IMR-90 (cell line): ENCODE data around the gene IL17RE. TPM values are rescaled to one million over a fixed set of nuclear protein-coding genes. Genes with fewer than 3 reads are reported as not detected.
"Not testable (repeated sequence)": the region's sequence is repeated elsewhere in the genome, so short reads cannot be mapped to it uniquely, and the experiment has no call there.

ENCODE experiments used
- ATAC-seq: fragments of 200-7000 bp; cut with Tn5 transposase; 2 replicates; pipeline ENCODE4 v1.9.1; 2020; ENCODE audit warnings: low read depth, mild to moderate bottlenecking, moderate library complexity
- BruUV-seq: library from RNA; stranded (reverse); fragments of 400-500 nt; replicated peaks from 2 replicates; lab custom pipeline; 2021; lab: Mats Ljungman, UMichigan
- CTCF ChIA-PET: fragments of 300-600 bp; formaldehyde crosslinking; extraction: SDS; loops from one replicate; lab custom pipeline; 2021; ENCODE audit warnings: antibody characterized with exemption; lab: Yijun Ruan, JAX
- POLR2A ChIA-PET: fragments of 300-600 bp; sonication (Branson Sonifier 250); formaldehyde crosslinking; loops from one replicate; lab custom pipeline; 2022; ENCODE audit warnings: antibody characterized with exemption; ENCODE audit not compliant: unreplicated experiment; lab: Charles Lee
- DNase-seq: peaks from one replicate; pipeline ENCODE4 v3.0.0; 2013
- H2AFZ ChIP-seq: replicated peaks from 2 replicates; pipeline ENCODE3; 2013; ENCODE audit warnings: low read length, mild to moderate bottlenecking; ENCODE audit not compliant: poor library complexity
- H2AK5ac ChIP-seq: 2 replicates; pipeline ENCODE4 v1.6.1; 2013; ENCODE audit warnings: low read depth, low read length, inconsistent platforms
- H2AK9ac ChIP-seq: replicated peaks from 2 replicates; pipeline ENCODE3; 2013; ENCODE audit warnings: mild to moderate bottlenecking, low read depth, low read length, moderate library complexity; ENCODE audit not compliant: poor library complexity
- H2BK120ac ChIP-seq: 2 replicates; pipeline ENCODE4 v1.6.1; 2013; ENCODE audit warnings: low read depth, low read length, inconsistent platforms
- H2BK15ac ChIP-seq: 3 replicates; pipeline ENCODE4 v1.6.1; 2013; ENCODE audit warnings: low read depth, low read length, inconsistent platforms
- H2BK20ac ChIP-seq: 2 replicates; pipeline ENCODE4 v1.6.1; 2013; ENCODE audit warnings: low read depth, mild to moderate bottlenecking, inconsistent platforms, low read length, moderate library complexity
- H2BK5ac ChIP-seq: 2 replicates; pipeline ENCODE4 v1.6.1; 2013; ENCODE audit warnings: mild to moderate bottlenecking, low read depth, low read length, inconsistent platforms; ENCODE audit not compliant: poor library complexity, severe bottlenecking
- H3K14ac ChIP-seq: replicated peaks from 2 replicates; pipeline ENCODE4 v1.6.1; 2013; ENCODE audit warnings: low read depth, low read length, inconsistent platforms
- H3K18ac ChIP-seq: 2 replicates; pipeline ENCODE4 v1.6.1; 2013; ENCODE audit warnings: low read depth, low read length, control low read depth
- H3K23ac ChIP-seq: 2 replicates; pipeline ENCODE4 v1.6.1; 2013; ENCODE audit warnings: low read depth, low read length, inconsistent platforms
- H3K27ac ChIP-seq: 2 replicates; pipeline ENCODE4 v1.5.1; 2013; ENCODE audit warnings: mild to moderate bottlenecking, control low read depth, low read length; ENCODE audit not compliant: insufficient read depth
- H3K27me3 ChIP-seq: 2 replicates; pipeline ENCODE4 v1.6.1; 2013; ENCODE audit warnings: low read length; ENCODE audit not compliant: control insufficient read depth, insufficient read depth
- H3K36me3 ChIP-seq: 2 replicates; pipeline ENCODE4 v1.6.1; 2013; ENCODE audit warnings: low read length, mixed read lengths; ENCODE audit not compliant: control insufficient read depth, insufficient read depth
- H3K4ac ChIP-seq: 2 replicates; pipeline ENCODE4 v1.6.1; 2013; ENCODE audit warnings: low read depth, low read length, inconsistent platforms
- H3K4me1 ChIP-seq: 2 replicates; pipeline ENCODE4 v1.6.1; 2013; ENCODE audit warnings: low read length, mixed read lengths; ENCODE audit not compliant: control insufficient read depth, insufficient read depth
- H3K4me2 ChIP-seq: 2 replicates; pipeline ENCODE4 v1.6.1; 2013; ENCODE audit warnings: low read depth, mild to moderate bottlenecking, control low read depth, low read length, moderate library complexity
- H3K4me3 ChIP-seq: 2 replicates; pipeline ENCODE4 v1.5.1; 2013; ENCODE audit warnings: low read depth, mild to moderate bottlenecking, control low read depth, low read length, moderate library complexity; ENCODE audit not compliant: insufficient read depth
- H3K56ac ChIP-seq: 2 replicates; pipeline ENCODE4 v1.6.1; 2013; ENCODE audit warnings: low read length, inconsistent platforms; ENCODE audit not compliant: insufficient read depth; ENCODE audit errors: extremely low read depth
- H3K79me1 ChIP-seq, 2 experiments: 2 replicates each; pipeline ENCODE4 v1.6.1; 2013; ENCODE audit warnings: low read length in 2 of 2, inconsistent platforms in 1 of 2, low read depth in 1 of 2
- H3K9ac ChIP-seq: 2 replicates; pipeline ENCODE4 v1.6.1; 2013; ENCODE audit warnings: low read depth, low read length, control low read depth
- H3K9me1 ChIP-seq: 2 replicates; pipeline ENCODE4 v1.6.1; 2013; ENCODE audit warnings: low read length, inconsistent platforms; ENCODE audit not compliant: insufficient read depth
- H3K9me3 ChIP-seq: 2 replicates; pipeline ENCODE4 v1.6.1; 2013; ENCODE audit warnings: low read length; ENCODE audit not compliant: control insufficient read depth, insufficient read depth
- H4K20me1 ChIP-seq: 2 replicates; pipeline ENCODE4 v1.6.1; 2013; ENCODE audit warnings: low read length, inconsistent platforms; ENCODE audit not compliant: insufficient read depth
- H4K5ac ChIP-seq: 2 replicates; pipeline ENCODE4 v1.6.1; 2013; ENCODE audit warnings: mild to moderate bottlenecking, low read depth, low read length, control low read depth
- H4K8ac ChIP-seq, 2 experiments: 2 replicates each; pipeline ENCODE4 v1.6.1; 2013; ENCODE audit warnings: low read depth in 2 of 2, low read length in 2 of 2, control low read depth in 1 of 2, inconsistent platforms in 1 of 2
- H4K91ac ChIP-seq: 2 replicates; pipeline ENCODE4 v1.6.1; 2013; ENCODE audit warnings: low read depth, low read length, inconsistent platforms; ENCODE audit not compliant: insufficient read depth
- CEBPB ChIP-seq: IDR thresholded peaks from 2 replicates; pipeline ENCODE4 v1.6.1; 2012; ENCODE audit warnings: low read depth, low read length, improper control_type of control experiment
- RCOR1 ChIP-seq: IDR thresholded peaks from 2 replicates; pipeline ENCODE4 v1.6.1; 2012; ENCODE audit warnings: mild to moderate bottlenecking, low read length, improper control_type of control experiment; ENCODE audit not compliant: insufficient replicate concordance
- WGBS, 2 experiments: methylation state at CpG; one replicate each; pipeline versions ENCODE4 v1.1.5 to v1.1.7; 2013; ENCODE audit warnings: missing lambda C conversion rate in 2 of 2; ENCODE audit not compliant: insufficient read length in 1 of 2; ENCODE audit errors: extremely low coverage in 2 of 2; 5-methylcytosine and 5-hydroxymethylcytosine counted together
- dilution Hi-C: fragments of 300-500 bp; cut with HindIII; formaldehyde crosslinking; loops from one replicate; pipeline ENCODE4 v1.14.3; 2018; ENCODE audit warnings: low sequenced_read_pairs; ENCODE audit not compliant: unreplicated experiment
- in situ Hi-C: fragments of 300-500 bp; cut with MboI; formaldehyde crosslinking; loops from 3 replicates; pipeline ENCODE4 v1.14.3; 2019; ENCODE audit warnings: low sequenced_read_pairs, inconsistent platforms, mixed read lengths
- intact Hi-C: fragments of 100-400 bp; cut with micrococcal nuclease; formaldehyde crosslinking; loops from 2 replicates; pipeline ENCODE4 v1.10.0; 2022
- polyA plus RNA-seq, 3 experiments: library from polyadenylated mRNA; depleted of rRNA; stranded (reverse); fragments of >200 nt; gene quantifications; 2 replicates each; pipeline ENCODE4 v1.2.3, GENCODE V29; 2012; ENCODE audit warnings: low replicate concordance in 1 of 3
- total RNA-seq: library from RNA; depleted of rRNA; stranded (reverse); fragments of >200 nt; gene quantifications from 2 replicates; pipeline ENCODE4 v1.2.3, GENCODE V29; 2012

The IL17RE gene
- total and polyA plus RNA-seq, 2 of the 4 experiments (the other 2 are of a cell fraction): 0.90 to 7.2 TPM

GRCh38 chr3:9863058-9863772 lies 39.4 kb upstream of the IL17RE start (continued):
- no peak for TF ChIP-seq RCOR1

GRCh38 chr3:9864200-9864927 lies 38.3 kb upstream of the IL17RE start:
- POLR2A ChIA-PET: no interaction called here
- peak overlapping the region; percentile 81 to 90 for H4K8ac ChIP-seq
- no peaks in the 10 kb centered on the region for H3K36me3 ChIP-seq
- H3K4me2 ChIP-seq: peak overlapping the region; percentile 0; the same call in 1 of the 2 replicates
- peak overlapping the region; percentile 44 for H4K91ac ChIP-seq
- dilution Hi-C loops (no loop called here), in situ Hi-C loops (no loop called here), intact Hi-C loops (no loop called here)
- H3K4ac ChIP-seq: peak overlapping the region; percentile 66
- H4K5ac ChIP-seq: peak overlapping the region; percentile 18
- TF ChIP-seq CEBPB (peak; percentile 86), RCOR1 (no peak)
- peak overlapping the region; percentile 70; the same call in 2 of the 3 replicates for H2BK15ac ChIP-seq
- H3K9ac ChIP-seq: no peak overlapping the region
- H3K9me1 ChIP-seq: 0 out of 2 replicates have a peak, but pooled peaks cover 3% of the 10 kb centered on the region
- H3K56ac ChIP-seq: no peak overlapping the region
- ATAC-seq (peak; percentile 73), DNase-seq (peak; percentile 86)
- H3K23ac ChIP-seq: peak overlapping the region; percentile 79
- peak overlapping the region; percentile 90 for H2AFZ ChIP-seq
- CTCF ChIA-PET: no interaction called here
- peak overlapping the region; percentile 61 for H2AK5ac ChIP-seq
- 37% methylated on average over 3 of the region's 16 CpGs; no CpG with 5 or more reads in 1 of the 2 experiments for WGBS, 2 experiments
- H2BK20ac ChIP-seq: peak overlapping the region; percentile 65; the same call in 1 of the 2 replicates
- peak overlapping the region; percentile 48 for H3K14ac ChIP-seq
- no peak overlapping the region for H2BK5ac ChIP-seq
- no peaks in the 10 kb centered on the region for H4K20me1 ChIP-seq
- no TSS peak for BruUV-seq
- H3K27ac ChIP-seq: peak overlapping the region; percentile 74
- H3K9me3 ChIP-seq: no peaks in the 10 kb centered on the region
- peak overlapping the region; percentile 10; the same call in 1 of the 2 replicates for H3K18ac ChIP-seq
- no peaks in the 10 kb centered on the region; the same call in 1 of the 2 replicates for H3K27me3 ChIP-seq
- H3K79me1 ChIP-seq: no peaks in the 10 kb centered on the region
- peaks cover 9% of the 10 kb centered on the region for H3K4me1 ChIP-seq
- H3K4me3 ChIP-seq: no peak overlapping the region
- peak overlapping the region; percentile 61 for H2AK9ac ChIP-seq
- peak overlapping the region; percentile 75 for H2BK120ac ChIP-seq

GRCh38 chr3:9865125-9865637 lies 37.5 kb upstream of the IL17RE start:
- H2AK5ac ChIP-seq, H4K5ac ChIP-seq, H2AK9ac ChIP-seq, in situ Hi-C loops, POLR2A ChIA-PET, H2AFZ ChIP-seq, H3K4me2 ChIP-seq, H3K36me3 ChIP-seq, DNase-seq, H3K4me3 ChIP-seq, intact Hi-C loops, H3K27ac ChIP-seq, H3K56ac ChIP-seq, H2BK5ac ChIP-seq, H4K20me1 ChIP-seq, H3K9me3 ChIP-seq, ATAC-seq, H3K79me1 ChIP-seq, H3K27me3 ChIP-seq, H4K91ac ChIP-seq, H2BK15ac ChIP-seq, BruUV-seq, H3K23ac ChIP-seq, H3K9ac ChIP-seq, H3K4me1 ChIP-seq, dilution Hi-C loops, H2BK120ac ChIP-seq, H3K9me1 ChIP-seq, H3K18ac ChIP-seq, H3K14ac ChIP-seq: not testable (repeated sequence)
- CTCF ChIA-PET: interaction anchor here (0.6 kb wide), 1 partner anchor 18 kb away, joined by 3 read pairs; no protein-coding TSS in a partner anchor
- Histone ChIP-seq H3K4ac (peak overlapping the region; percentile 27; the same call in 1 of the 2 replicates), H2BK20ac (0 out of 2 replicates have a peak overlapping the region, but pooled peaks have one; percentile 24), H4K8ac (peak overlapping the region in 1 of 2 experiments; percentile 81; a peak in 2 of 4 replicates)
- WGBS, 2 experiments: 100% methylated on average over 1 of the region's 10 CpGs; no CpG with 5 or more reads in 1 of the 2 experiments
